Measurements from ENCODE around the gene WNT7B. TPM values are rescaled to one million over a fixed set of nuclear protein-coding genes. Genes with fewer than 3 reads are reported as not detected.
A peak's percentile ranks its signal among the peaks of the same experiment; 100 is the strongest.

Gene WNT7B
- 13.3 and 15.7 TPM in 2 replicates for total RNA-seq (2014; rRNA removed; shearing (Covaris generic))

- DNase-seq (ENCODE audit: low read depth), result peak; percentile 71
Observed at GRCh38 chr22:45977003-45977411, at the start of gene WNT7B. TSS of gene WNT7B (minus strand) at chr22:45977162. CDS start at chr22:45976754, 408 bp downstream.

GRCh38 chr22:46025973-46026898 lies 49.3 kb upstream of the WNT7B start:
- no peak for DNase-seq (ENCODE audit: low read depth)

- DNase-seq (ENCODE audit: low read depth), result no peak
Observed at GRCh38 chr22:46025225-46025972, 48.4 kb upstream of the WNT7B start.

GRCh38 chr22:46024136-46024840 lies 47.3 kb upstream of the WNT7B start:
- no peak for DNase-seq (ENCODE audit: low read depth)

GRCh38 chr22:46023558-46023981 lies 46.6 kb upstream of the WNT7B start:
- peak; percentile 75 for DNase-seq (ENCODE audit: low read depth)

- DNase-seq (ENCODE audit: low read depth), result no peak
Observed at GRCh38 chr22:46022881-46023512, 46.0 kb upstream of the WNT7B start.

- DNase-seq (ENCODE audit: low read depth), result no peak
Observed at GRCh38 chr22:46021577-46021976, 44.6 kb upstream of the WNT7B start.

GRCh38 chr22:46019351-46019750 lies 42.4 kb upstream of the WNT7B start:
- DNase-seq (ENCODE audit: low read depth), result no peak

GRCh38 chr22:46018859-46019258 lies 41.9 kb upstream of the WNT7B start:
- no peak for DNase-seq (ENCODE audit: low read depth)

GRCh38 chr22:46017166-46017565 lies 40.2 kb upstream of the WNT7B start:
- no peak for DNase-seq (ENCODE audit: low read depth)

GRCh38 chr22:46013460-46014416 lies 36.8 kb upstream of the WNT7B start:
- DNase-seq (ENCODE audit: low read depth), result peak; percentile 98

GRCh38 chr22:46012881-46013281 lies 35.9 kb upstream of the WNT7B start:
- no peak for DNase-seq (ENCODE audit: low read depth)

- DNase-seq (ENCODE audit: low read depth), result no peak
Observed at GRCh38 chr22:46012182-46012880, 35.4 kb upstream of the WNT7B start.

- no peak for DNase-seq (ENCODE audit: low read depth)
Observed at GRCh38 chr22:46011627-46012181, 34.7 kb upstream of the WNT7B start.

GRCh38 chr22:46010951-46011626 lies 34.1 kb upstream of the WNT7B start:
- DNase-seq (ENCODE audit: low read depth), result no peak

GRCh38 chr22:46010207-46010867 lies 33.4 kb upstream of the WNT7B start:
- DNase-seq (ENCODE audit: low read depth), result peak; percentile 51

- no peak for DNase-seq (ENCODE audit: low read depth)
Observed at GRCh38 chr22:46009730-46010129, 32.8 kb upstream of the WNT7B start.

Measured in Daoy (cell line).